H1 (cell line): Measurements from ENCODE around the gene KLHL8. TPM values are rescaled to one million over a fixed set of nuclear protein-coding genes. Genes with fewer than 3 reads are reported as not detected.

ENCODE experiments used
- CTCF ChIA-PET: fragments of 300-600 bp; sonication (Branson Sonifier 250); formaldehyde crosslinking; loops from one replicate; lab custom pipeline; 2021; ENCODE audit not compliant: partially characterized antibody; lab: Charles Lee
- POLR2A ChIA-PET: fragments of 300-600 bp; sonication (Branson Sonifier 250); formaldehyde crosslinking; loops from one replicate; lab custom pipeline; 2021; ENCODE audit warnings: inconsistent platforms; ENCODE audit not compliant: partially characterized antibody; lab: Charles Lee
- DNase-seq, 2 experiments: peaks; one replicate each; pipeline versions ENCODE4 v3.0.0 to v3.0.0-alpha.2; 2010 to 2022; ENCODE audit warnings: low spot score in 2 of 2, low read depth in 1 of 2, mixed read lengths in 1 of 2
- FAIRE-seq: peaks from 2 replicates; lab custom pipeline; 2011; peaks lifted over from hg19 to GRCh38; lab: Jason Lieb, UNC
- H2AFZ ChIP-seq: 2 replicates; pipeline ENCODE4 v1.8.1; 2012; ENCODE audit warnings: low read length, inconsistent platforms
- H2AK5ac ChIP-seq: 2 replicates; pipeline ENCODE4 v1.6.1; 2013; ENCODE audit warnings: low read depth, low read length
- H2BK120ac ChIP-seq: replicated peaks from 2 replicates; pipeline ENCODE3; 2013; ENCODE audit warnings: low read depth, low read length, inconsistent platforms
- H2BK12ac ChIP-seq: 2 replicates; pipeline ENCODE4 v1.6.1; 2013; ENCODE audit warnings: low read depth, low read length
- H2BK15ac ChIP-seq: 2 replicates; pipeline ENCODE4 v1.6.1; 2013; ENCODE audit warnings: low read length
- H2BK20ac ChIP-seq: 2 replicates; pipeline ENCODE4 v1.6.1; 2013; ENCODE audit warnings: low read length
- H2BK5ac ChIP-seq: 2 replicates; pipeline ENCODE4 v1.6.1; 2013; ENCODE audit warnings: low read depth, low read length
- H3K14ac ChIP-seq: 2 replicates; pipeline ENCODE4 v1.6.1; 2013; ENCODE audit warnings: inconsistent platforms; ENCODE audit not compliant: insufficient read length
- H3K18ac ChIP-seq: 2 replicates; pipeline ENCODE4 v1.6.1; 2013; ENCODE audit warnings: low read length; ENCODE audit errors: extremely low read depth
- H3K23ac ChIP-seq: 2 replicates; pipeline ENCODE4 v1.6.1; 2013; ENCODE audit warnings: inconsistent platforms; ENCODE audit not compliant: insufficient read length
- H3K23me2 ChIP-seq: 2 replicates; pipeline ENCODE4 v1.6.1; 2013; ENCODE audit warnings: low read depth, low read length
- H3K27ac ChIP-seq: 2 replicates; pipeline ENCODE4 v1.6.1; 2011; ENCODE audit warnings: low read depth, low read length, inconsistent platforms
- H3K27me3 ChIP-seq, 4 experiments: replicated peaks in 1 of 4; 1 replicate in 1 of 4; 2 replicates in 3 of 4; pipeline versions ENCODE4 v1.6.1 to v1.8.1; 2011 to 2013; ENCODE audit warnings: low read length in 3 of 4, mild to moderate bottlenecking in 3 of 4, inconsistent platforms in 2 of 4, mixed read lengths in 2 of 4, moderate library complexity in 1 of 4; ENCODE audit not compliant: control insufficient read depth in 3 of 4, insufficient read depth in 3 of 4; ENCODE audit errors: extremely low read depth in 1 of 4
- H3K36me3 ChIP-seq, 4 experiments: 2 replicates each; pipeline versions ENCODE4 v1.6.1 to v1.8.1; 2011 to 2013; ENCODE audit warnings: mild to moderate bottlenecking in 4 of 4, low read length in 3 of 4, moderate library complexity in 2 of 4, control low read depth in 1 of 4, inconsistent platforms in 1 of 4; ENCODE audit not compliant: insufficient read depth in 4 of 4, control insufficient read depth in 2 of 4
- H3K4ac ChIP-seq: replicated peaks from 2 replicates; pipeline ENCODE3; 2013; ENCODE audit warnings: low read length, low read depth, mixed read lengths, inconsistent platforms; ENCODE audit not compliant: insufficient read length
- H3K4me1 ChIP-seq, 4 experiments: replicated peaks in 1 of 4; 1 replicate in 1 of 4; 2 replicates in 3 of 4; pipeline versions ENCODE4 v1.6.1 to v1.8.1; 2011 to 2013; ENCODE audit warnings: low read length in 3 of 4, inconsistent platforms in 2 of 4, mixed read lengths in 1 of 4; ENCODE audit not compliant: insufficient read depth in 4 of 4, control insufficient read depth in 3 of 4
- H3K4me2 ChIP-seq, 2 experiments: 2 replicates each; pipeline versions ENCODE4 v1.6.1 to v1.8.1; 2011 to 2013; ENCODE audit warnings: low read depth in 2 of 2, low read length in 2 of 2, control low read depth in 1 of 2, inconsistent platforms in 1 of 2, mild to moderate bottlenecking in 1 of 2; ENCODE audit not compliant: insufficient read depth in 1 of 2
- H3K4me3 ChIP-seq, 4 experiments: fragments of 200-600, 300-600 bp in 1 of 4; sonication (generic), shearing (Covaris generic), sonication (Bioruptor Twin) in 1 of 4; 2 replicates each; pipeline versions ENCODE4 v1.5.1 to v1.8.1; 2011 to 2016; ENCODE audit warnings: low read length in 4 of 4, low read depth in 3 of 4, control low read depth in 2 of 4, inconsistent platforms in 2 of 4, mild to moderate bottlenecking in 2 of 4, mixed read lengths in 1 of 4, moderate library complexity in 1 of 4; ENCODE audit not compliant: insufficient read depth in 2 of 4; ENCODE audit errors: extremely low read depth in 1 of 4
- H3K56ac ChIP-seq: replicated peaks from 2 replicates; pipeline ENCODE3; 2013; ENCODE audit warnings: low read depth, mild to moderate bottlenecking, mixed read lengths, low read length, inconsistent platforms; ENCODE audit not compliant: insufficient read length
- H3K79me1 ChIP-seq: 2 replicates; pipeline ENCODE4 v1.6.1; 2013; ENCODE audit warnings: low read depth, low read length, control low read depth
- H3K79me2 ChIP-seq, 2 experiments: 2 replicates each; pipeline versions ENCODE4 v1.6.1 to v1.8.1; 2012 to 2013; ENCODE audit warnings: low read length in 2 of 2, mild to moderate bottlenecking in 2 of 2, inconsistent platforms in 1 of 2; ENCODE audit not compliant: insufficient read depth in 2 of 2, control insufficient read depth in 1 of 2
- H3K9ac ChIP-seq, 4 experiments: replicated peaks in 1 of 4; 1 replicate in 1 of 4; 2 replicates in 3 of 4; pipeline versions ENCODE4 v1.6.1 to v1.8.1; 2011 to 2013; ENCODE audit warnings: low read depth in 3 of 4, low read length in 3 of 4, control low read depth in 2 of 4, mild to moderate bottlenecking in 2 of 4, moderate library complexity in 2 of 4, inconsistent platforms in 1 of 4; ENCODE audit errors: extremely low read depth in 1 of 4
- H3K9me3 ChIP-seq, 2 experiments: 2 replicates each; pipeline versions ENCODE4 v1.6.1 to v1.8.1; 2012 to 2013; ENCODE audit warnings: mild to moderate bottlenecking in 2 of 2, moderate library complexity in 2 of 2, control low read depth in 1 of 2, inconsistent platforms in 1 of 2, low read depth in 1 of 2, low read length in 1 of 2, mixed read lengths in 1 of 2; ENCODE audit not compliant: insufficient read depth in 2 of 2
- H4K20me1 ChIP-seq, 2 experiments: replicated peaks in 1 of 2; 2 replicates each; pipeline versions ENCODE3 to v1.8.1; 2011 to 2013; ENCODE audit warnings: inconsistent platforms in 2 of 2, low read length in 2 of 2, mild to moderate bottlenecking in 1 of 2; ENCODE audit not compliant: insufficient read depth in 2 of 2, control insufficient read depth in 1 of 2
- H4K5ac ChIP-seq: 2 replicates; pipeline ENCODE4 v1.6.1; 2013; ENCODE audit warnings: low read length, low read depth, mixed read lengths, inconsistent platforms; ENCODE audit not compliant: insufficient read length
- H4K8ac ChIP-seq: 2 replicates; pipeline ENCODE4 v1.8.0; 2013; ENCODE audit warnings: mild to moderate bottlenecking, moderate library complexity, low read length, inconsistent platforms; ENCODE audit not compliant: insufficient read depth; ENCODE audit errors: extremely low read depth
- H4K91ac ChIP-seq: replicated peaks from 2 replicates; pipeline ENCODE3; 2013; ENCODE audit warnings: low read length, mixed read lengths, inconsistent platforms; ENCODE audit not compliant: insufficient read length
- ASH2L ChIP-seq: fragments of 200-600, 300-600 bp; sonication (generic); IDR thresholded peaks from one replicate; pipeline ENCODE4 v1.7.1; 2017; ENCODE audit warnings: low read length
- ATF2 ChIP-seq: IDR thresholded peaks from 2 replicates; pipeline ENCODE4 v1.6.1; 2012; ENCODE audit warnings: low read length, inconsistent platforms
- E2F6 ChIP-seq: IDR thresholded peaks from 2 replicates; pipeline ENCODE4 v1.6.1; 2012; ENCODE audit warnings: inconsistent platforms
- KDM5A ChIP-seq: fragments of 200-600 bp; IDR thresholded peaks from 2 replicates; pipeline ENCODE4 v1.7.1; 2012; ENCODE audit warnings: mild to moderate bottlenecking, low read length, inconsistent platforms, mixed read lengths
- RAD21 ChIP-seq, 2 experiments: IDR thresholded peaks in 1 of 2; conservative IDR thresholded peaks in 1 of 2; 2 replicates each; pipeline ENCODE4 v1.6.1; 2011; ENCODE audit warnings: low read depth in 2 of 2, low read length in 2 of 2, improper control_type of control experiment in 1 of 2, inconsistent platforms in 1 of 2, mild to moderate bottlenecking in 1 of 2, moderate library complexity in 1 of 2
- SAP30 ChIP-seq: fragments of 300-600 bp; sonication (generic); IDR thresholded peaks from 2 replicates; pipeline ENCODE4 v1.7.1; 2012; ENCODE audit warnings: low read length, moderate library complexity, mild to moderate bottlenecking, inconsistent platforms; ENCODE audit not compliant: insufficient read depth, insufficient replicate concordance
- SIX5 ChIP-seq: IDR thresholded peaks from 2 replicates; pipeline ENCODE4 v1.6.1; 2011; ENCODE audit warnings: mild to moderate bottlenecking, low read depth, low read length
- SP1 ChIP-seq: IDR thresholded peaks from 2 replicates; pipeline ENCODE4 v1.6.1; 2011; ENCODE audit warnings: low read depth, low read length
- WGBS, 2 experiments: shearing (Covaris generic) in 1 of 2; methylation state at CpG; one replicate each; pipeline versions ENCODE4 v1.1.6 to v1.1.7; 2013 to 2015; ENCODE audit warnings: low lambda C conversion rate in 2 of 2, mixed read lengths in 2 of 2, inconsistent platforms in 1 of 2, low coverage in 1 of 2, missing lambda C conversion rate in 1 of 2; ENCODE audit not compliant: insufficient replicate concordance in 2 of 2, insufficient coverage in 1 of 2, insufficient read length in 1 of 2; ENCODE audit errors: extremely low coverage in 1 of 2, missing lambda C conversion rate in 1 of 2; 5-methylcytosine and 5-hydroxymethylcytosine counted together
- polyA plus RNA-seq, 7 experiments: library from polyadenylated mRNA; depleted of rRNA in 3 of 7; stranded (reverse) in 5 of 7; unstranded in 2 of 7; fragments of >200 nt in 5 of 7; fragments of 200-250 nt in 2 of 7; gene quantifications; 1 replicate in 5 of 7; 2 replicates in 1 of 7; 4 replicates in 1 of 7; pipeline versions ENCODE4 v1.2.1 to v1.2.3, GENCODE V29; 2011 to 2013; ENCODE audit warnings: missing spikeins in 2 of 7, mixed read lengths in 2 of 7
- total RNA-seq: library from RNA; stranded (reverse); fragmentation: NEBNext Ultra II Directional; extraction: Animal tissue kit (Norgen Biotek cat#: 25700); gene quantifications from 2 replicates; pipeline ENCODE4 v1.2.1, GENCODE V29; 2021

KLHL8 gene
- total and polyA plus RNA-seq, 2 of the 8 experiments (the other 6 are each of a cell fraction or from before 2014, with no cell fraction given): 0.94 to 8.1 TPM

GRCh38 chr4:87133183-87133582 is 87.2 kb downstream of the KLHL8 start:
- no peak overlapping the region for H3K9ac ChIP-seq
- no peak overlapping the region for H2BK5ac ChIP-seq
- no peak overlapping the region for H4K8ac ChIP-seq
- no peak overlapping the region for H2BK120ac ChIP-seq
- no peaks in the 10 kb centered on the region for H3K4me1 ChIP-seq
- ChIA-PET POLR2A (no interaction called here), CTCF (interaction anchor here (1.0 to 1.4 kb wide), 5 partner anchors 8 to 182 kb away, joined by 3 to 6 read pairs (median 3); no protein-coding TSS in a partner anchor)
- no peak overlapping the region for H2AFZ ChIP-seq
- no peak overlapping the region for H2AK5ac ChIP-seq
- H3K27ac ChIP-seq: no peak overlapping the region
- H3K4ac ChIP-seq: no peak overlapping the region
- no peaks in the 10 kb centered on the region for H3K9me3 ChIP-seq
- no peaks in the 10 kb centered on the region for H3K79me2 ChIP-seq
- DNase-seq (no peak), FAIRE-seq (no peak)
- H3K4me2 ChIP-seq: no peak overlapping the region
- H2BK20ac ChIP-seq: no peak overlapping the region
- H2BK12ac ChIP-seq: no peak overlapping the region
- no peaks in the 10 kb centered on the region for H3K79me1 ChIP-seq
- no peak overlapping the region for H4K91ac ChIP-seq
- peaks cover 24 to 86% (median 54%) of the 10 kb centered on the region in 4 experiments for H3K36me3 ChIP-seq
- no peaks in the 10 kb centered on the region for H3K27me3 ChIP-seq
- peaks cover 0 to 1% of the 10 kb centered on the region in 2 experiments for H4K20me1 ChIP-seq
- H4K5ac ChIP-seq: no peak overlapping the region
- no peaks in the 10 kb centered on the region for H3K23me2 ChIP-seq
- WGBS, 2 experiments: 81% methylated on average over 2 of the region's 2 CpGs; no CpG with 5 or more reads in 1 of the 2 experiments
- H3K18ac ChIP-seq: no peak overlapping the region
- H3K14ac ChIP-seq: no peak overlapping the region
- no peak overlapping the region for H2BK15ac ChIP-seq
- TF ChIP-seq ATF2 (no peak), KDM5A (no peak), E2F6 (no peak), SP1 (no peak), RAD21 (IDR thresholded peaks at IDR 0.05 in 1 of 2, conservative IDR thresholded peaks at IDR 0.05 in 1 of 2; ENCODE audit: low read depth in 2 of 2, low read length in 2 of 2) (no peak), SAP30 (no peak), SIX5 (no peak), ASH2L (no peak)
- H3K4me3 ChIP-seq: no peak overlapping the region
- no peak overlapping the region for H3K23ac ChIP-seq
- H3K56ac ChIP-seq: no peak overlapping the region
